K562 (cell line): Measurements from ENCODE around the gene HDAC7. TPM values are rescaled to one million over a fixed set of nuclear protein-coding genes. Genes with fewer than 3 reads are reported as not detected.

ENCODE experiments used
- EZH2 ChIP-seq: IDR thresholded peaks from 2 replicates; pipeline ENCODE4 v1.6.1; 2012; ENCODE audit warnings: low read depth, mild to moderate bottlenecking, inconsistent platforms, low read length, borderline replicate concordance
- GTF2F1 ChIP-seq: IDR thresholded peaks from 2 replicates; pipeline ENCODE4 v1.6.1; 2011; ENCODE audit warnings: low read depth, low read length, improper control_type of control experiment
- HLTF ChIP-seq: fragments of 450-650 bp; IDR thresholded peaks from 2 replicates; pipeline ENCODE4 v1.6.1; 2016
- HMGN3 ChIP-seq: IDR thresholded peaks from 2 replicates; pipeline ENCODE4 v1.6.1; 2011; ENCODE audit warnings: borderline replicate concordance, low read depth, mild to moderate bottlenecking, mixed read lengths, low read length; ENCODE audit not compliant: insufficient read length; ENCODE audit errors: extremely low read depth
- MYC ChIP-seq, 2 experiments: fragments of 250-450 bp in 1 of 2; sonication (Bioruptor Pico) in 1 of 2; IDR thresholded peaks; 2 replicates each; pipeline versions ENCODE4 v1.5.1 to v1.6.1; 2012 to 2021; ENCODE audit warnings: low read depth in 2 of 2, borderline replicate concordance in 1 of 2, improper control_type of control experiment in 1 of 2, low read length in 1 of 2, mild to moderate bottlenecking in 1 of 2, moderate library complexity in 1 of 2
- POLR2B ChIP-seq: fragments of 450-650 bp; IDR thresholded peaks from 2 replicates; pipeline ENCODE4 v1.6.1; 2018; ENCODE audit warnings: low read depth; ENCODE audit not compliant: partially characterized antibody
- POU5F1 ChIP-seq: fragments of 150-350 bp; IDR thresholded peaks from 2 replicates; pipeline ENCODE4 v1.6.1; 2014; ENCODE audit warnings: borderline replicate concordance, low read length, low read depth, mild to moderate bottlenecking; ENCODE audit not compliant: partially characterized antibody
- RBBP5 ChIP-seq: fragments of 200-600 bp; sonication (generic); IDR thresholded peaks from 2 replicates; pipeline ENCODE4 v1.6.1; 2012; ENCODE audit warnings: borderline replicate concordance, mild to moderate bottlenecking, low read length, control low read depth, inconsistent platforms; ENCODE audit not compliant: insufficient read depth, poor library complexity, severe bottlenecking
- SAFB2 ChIP-seq: fragments of 200-400 bp; formaldehyde crosslinking; IDR thresholded peaks from 2 replicates; pipeline ENCODE4 v1.6.1; 2018; ENCODE audit warnings: borderline replicate concordance, low read length, low read depth, moderate library complexity; ENCODE audit not compliant: severe bottlenecking
- TEAD4 ChIP-seq, 2 experiments: sonication (generic) in 1 of 2; formaldehyde crosslinking in 1 of 2; IDR thresholded peaks; 2 replicates each; pipeline versions ENCODE4 v1.6.1 to v1.8.0; 2012 to 2022; ENCODE audit warnings: borderline replicate concordance in 1 of 2, inconsistent platforms in 1 of 2, low read length in 1 of 2, mild to moderate bottlenecking in 1 of 2, missing genetic modification reagents in 1 of 2
- ZNF23 ChIP-seq: fragments of 250-450 bp; sonication (Bioruptor Pico); IDR thresholded peaks from 2 replicates; pipeline ENCODE4 v1.4.0; 2020; ENCODE audit warnings: mild to moderate bottlenecking
- ZNF699 ChIP-seq: fragments of 250-450 bp; sonication (Bioruptor Pico); IDR thresholded peaks from 2 replicates; pipeline ENCODE4 v1.8.0; 2021; ENCODE audit warnings: mild to moderate bottlenecking, moderate library complexity; ENCODE audit not compliant: insufficient replicate concordance
- polyA plus RNA-seq, 8 experiments: library from polyadenylated mRNA; depleted of rRNA in 4 of 8; stranded (reverse) in 5 of 8; unstranded in 3 of 8; fragments of >200 nt; fragmentation: Nextera tagmentation in 2 of 8; fragmentation: Illumina TruSeq in 1 of 8; extraction: Ambion mirVana in 2 of 8; extraction: Trizol in 1 of 8; gene quantifications; 2 replicates each; pipeline versions ENCODE4 v1.2.1 to v1.2.3, GENCODE V29; 2011 to 2014; ENCODE audit warnings: inconsistent platforms in 1 of 8, missing spikeins in 1 of 8
- total RNA-seq, 7 experiments: library from RNA; depleted of rRNA in 6 of 7; stranded (reverse); fragments of >200 nt in 6 of 7; fragmentation: Illumina TruSeq in 2 of 7; extraction: Trizol in 2 of 7; gene quantifications; 2 replicates each; pipeline versions ENCODE4 v1.2.1 to v1.2.3, GENCODE V29; 2011 to 2021; ENCODE audit warnings: low replicate concordance in 1 of 7
- TF ChIP-seq, protein P1 (sequence below): fragments of 450-650 bp; IDR thresholded peaks from 2 replicates; pipeline ENCODE4 v1.6.1; 2016
- TF ChIP-seq, protein P2 (sequence below): sonication (generic); formaldehyde crosslinking; IDR thresholded peaks from 2 replicates; pipeline ENCODE4 v1.8.1; 2023; ENCODE audit warnings: mild to moderate bottlenecking, missing genetic modification reagents, moderate library complexity
- TF ChIP-seq, protein P3 (sequence below), 2 experiments: fragments of 150-350 bp in 1 of 2; IDR thresholded peaks; 2 replicates each; pipeline ENCODE4 v1.6.1; 2012 to 2016; ENCODE audit warnings: low read depth in 2 of 2, low read length in 2 of 2, mild to moderate bottlenecking in 1 of 2, moderate library complexity in 1 of 2

The HDAC7 gene
- total and polyA plus RNA-seq, 9 of the 15 experiments (the other 6 are each of a cell fraction or from before 2014, with no cell fraction given) = 2.5 to 129 (median 31.1) TPM

DNA sequence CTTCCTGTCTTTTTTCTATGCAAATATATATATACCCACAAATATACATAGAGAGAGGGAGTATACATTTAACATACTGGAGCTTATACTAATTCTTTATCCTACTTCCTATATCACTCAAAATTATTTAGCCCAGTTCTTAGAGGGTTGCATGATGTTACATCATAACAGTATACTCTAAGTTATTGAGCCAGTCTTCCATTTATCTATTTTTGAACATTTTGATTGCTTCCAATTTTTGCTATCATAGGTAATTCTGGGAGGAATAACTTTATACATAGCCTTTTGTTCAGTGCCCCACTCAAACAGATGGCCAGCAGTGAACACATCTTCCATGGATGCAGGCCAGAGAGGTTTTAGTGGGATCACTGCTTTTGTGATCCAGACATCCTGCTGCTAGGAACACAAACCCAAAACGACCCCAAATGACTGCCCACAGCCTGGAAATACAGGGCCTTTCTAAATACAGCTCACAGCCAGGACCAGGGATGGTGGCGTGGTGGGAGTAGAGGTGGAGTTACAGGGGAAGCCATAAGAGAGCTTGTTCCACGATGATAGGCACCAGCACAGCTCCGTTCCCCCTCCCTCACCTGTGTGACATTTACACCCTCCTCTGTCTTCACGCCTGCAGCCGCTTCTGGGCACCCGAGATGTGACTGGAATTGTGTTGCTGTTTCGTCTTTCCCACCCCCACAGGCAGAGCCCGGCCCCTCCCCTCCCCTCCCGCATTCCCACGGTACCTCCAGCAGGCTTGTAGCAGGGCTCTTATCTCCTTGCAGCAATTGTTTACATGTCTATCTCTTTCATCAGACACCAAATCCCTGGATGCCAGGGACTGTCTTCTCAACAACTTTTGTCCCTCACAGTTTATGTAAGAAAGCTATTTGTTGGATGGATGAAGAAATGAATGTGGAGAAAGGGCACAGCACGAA is 30.7 kb upstream of the HDAC7 start (continued):
- TF ChIP-seq, protein P1, sequence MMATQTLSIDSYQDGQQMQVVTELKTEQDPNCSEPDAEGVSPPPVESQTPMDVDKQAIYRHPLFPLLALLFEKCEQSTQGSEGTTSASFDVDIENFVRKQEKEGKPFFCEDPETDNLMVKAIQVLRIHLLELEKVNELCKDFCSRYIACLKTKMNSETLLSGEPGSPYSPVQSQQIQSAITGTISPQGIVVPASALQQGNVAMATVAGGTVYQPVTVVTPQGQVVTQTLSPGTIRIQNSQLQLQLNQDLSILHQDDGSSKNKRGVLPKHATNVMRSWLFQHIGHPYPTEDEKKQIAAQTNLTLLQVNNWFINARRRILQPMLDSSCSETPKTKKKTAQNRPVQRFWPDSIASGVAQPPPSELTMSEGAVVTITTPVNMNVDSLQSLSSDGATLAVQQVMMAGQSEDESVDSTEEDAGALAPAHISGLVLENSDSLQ = 0 out of 2 replicates have a peak, but pooled peaks have one; percentile 9
- TF ChIP-seq, protein P2, sequence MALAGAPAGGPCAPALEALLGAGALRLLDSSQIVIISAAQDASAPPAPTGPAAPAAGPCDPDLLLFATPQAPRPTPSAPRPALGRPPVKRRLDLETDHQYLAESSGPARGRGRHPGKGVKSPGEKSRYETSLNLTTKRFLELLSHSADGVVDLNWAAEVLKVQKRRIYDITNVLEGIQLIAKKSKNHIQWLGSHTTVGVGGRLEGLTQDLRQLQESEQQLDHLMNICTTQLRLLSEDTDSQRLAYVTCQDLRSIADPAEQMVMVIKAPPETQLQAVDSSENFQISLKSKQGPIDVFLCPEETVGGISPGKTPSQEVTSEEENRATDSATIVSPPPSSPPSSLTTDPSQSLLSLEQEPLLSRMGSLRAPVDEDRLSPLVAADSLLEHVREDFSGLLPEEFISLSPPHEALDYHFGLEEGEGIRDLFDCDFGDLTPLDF = no peak
- TF ChIP-seq HLTF (no peak), POLR2B (no peak), POU5F1 (no peak), SAFB2 (no peak), RBBP5 (no peak), TEAD4 (IDR thresholded peaks at IDR 0.05; ENCODE audit: low read length) (peak; percentile 84), TEAD4 (CRISPR knock-in tag; IDR thresholded peaks at IDR 0.05; ENCODE audit: borderline replicate concordance) (no peak), GTF2F1 (no peak), MYC (IDR thresholded peaks at IDR 0.05; ENCODE audit: low read depth, low read length) (peak; percentile 61; the same call in 1 of the 2 replicates), MYC (CRISPR knock-in tag; IDR thresholded peaks at IDR 0.05; ENCODE audit: borderline replicate concordance, low read depth) (no peak), EZH2 (no peak), HMGN3 (peak; percentile 10), ZNF23 (no peak), ZNF699 (CRISPR knock-in tag) (no peak)
- TF ChIP-seq, protein P3, sequence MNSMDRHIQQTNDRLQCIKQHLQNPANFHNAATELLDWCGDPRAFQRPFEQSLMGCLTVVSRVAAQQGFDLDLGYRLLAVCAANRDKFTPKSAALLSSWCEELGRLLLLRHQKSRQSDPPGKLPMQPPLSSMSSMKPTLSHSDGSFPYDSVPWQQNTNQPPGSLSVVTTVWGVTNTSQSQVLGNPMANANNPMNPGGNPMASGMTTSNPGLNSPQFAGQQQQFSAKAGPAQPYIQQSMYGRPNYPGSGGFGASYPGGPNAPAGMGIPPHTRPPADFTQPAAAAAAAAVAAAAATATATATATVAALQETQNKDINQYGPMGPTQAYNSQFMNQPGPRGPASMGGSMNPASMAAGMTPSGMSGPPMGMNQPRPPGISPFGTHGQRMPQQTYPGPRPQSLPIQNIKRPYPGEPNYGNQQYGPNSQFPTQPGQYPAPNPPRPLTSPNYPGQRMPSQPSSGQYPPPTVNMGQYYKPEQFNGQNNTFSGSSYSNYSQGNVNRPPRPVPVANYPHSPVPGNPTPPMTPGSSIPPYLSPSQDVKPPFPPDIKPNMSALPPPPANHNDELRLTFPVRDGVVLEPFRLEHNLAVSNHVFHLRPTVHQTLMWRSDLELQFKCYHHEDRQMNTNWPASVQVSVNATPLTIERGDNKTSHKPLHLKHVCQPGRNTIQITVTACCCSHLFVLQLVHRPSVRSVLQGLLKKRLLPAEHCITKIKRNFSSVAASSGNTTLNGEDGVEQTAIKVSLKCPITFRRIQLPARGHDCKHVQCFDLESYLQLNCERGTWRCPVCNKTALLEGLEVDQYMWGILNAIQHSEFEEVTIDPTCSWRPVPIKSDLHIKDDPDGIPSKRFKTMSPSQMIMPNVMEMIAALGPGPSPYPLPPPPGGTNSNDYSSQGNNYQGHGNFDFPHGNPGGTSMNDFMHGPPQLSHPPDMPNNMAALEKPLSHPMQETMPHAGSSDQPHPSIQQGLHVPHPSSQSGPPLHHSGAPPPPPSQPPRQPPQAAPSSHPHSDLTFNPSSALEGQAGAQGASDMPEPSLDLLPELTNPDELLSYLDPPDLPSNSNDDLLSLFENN (IDR thresholded peaks at IDR 0.05; ENCODE audit: low read depth in 2 of 2, low read length in 2 of 2) = 0 out of 4 replicates have a peak, but pooled peaks of 1 of the 2 experiments have one; percentile 49
